ENCODE measurements around the gene NPAS3.

Gene NPAS3

DNA sequence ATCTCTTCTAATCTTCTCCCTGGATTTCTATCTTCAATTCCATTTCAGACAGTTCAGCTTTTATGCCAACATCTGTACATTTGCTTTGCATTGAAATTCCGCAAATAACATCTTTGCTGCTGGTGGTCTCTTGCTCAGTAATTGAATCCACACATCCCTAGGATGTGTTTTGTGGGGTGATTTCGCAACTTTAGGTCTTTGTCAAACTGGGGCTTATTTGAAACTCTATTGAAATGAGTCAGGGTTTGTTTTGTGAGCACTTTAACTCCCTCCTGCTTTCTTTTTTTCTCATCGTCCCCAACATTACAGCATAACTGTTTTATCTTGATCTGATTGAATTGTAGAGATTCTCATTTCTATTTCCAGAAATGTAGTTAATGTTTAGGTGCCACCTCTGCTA is 404.3 kb downstream of the NPAS3 start:
- DNase-seq, result no peak

DNA sequence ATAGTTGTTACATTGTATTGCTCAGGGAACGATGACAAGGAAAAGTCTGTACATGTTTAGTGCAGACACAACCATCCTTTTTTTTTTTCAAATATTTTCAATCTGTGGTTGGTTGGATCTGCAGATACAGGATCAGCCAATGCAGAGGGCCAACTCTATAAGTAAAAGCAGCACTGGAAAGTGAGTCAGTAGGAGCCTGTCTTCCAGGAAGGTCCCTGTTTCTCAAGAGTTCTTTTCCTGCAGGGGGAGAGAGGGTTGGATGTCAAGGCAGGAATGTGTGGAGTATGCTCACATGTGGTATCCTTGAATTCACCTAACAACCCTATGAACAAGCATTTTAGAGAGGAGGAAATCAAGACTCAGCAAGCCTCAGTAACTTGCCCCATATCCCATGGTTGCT is 409.1 kb downstream of the NPAS3 start:
- no peak for DNase-seq

DNA sequence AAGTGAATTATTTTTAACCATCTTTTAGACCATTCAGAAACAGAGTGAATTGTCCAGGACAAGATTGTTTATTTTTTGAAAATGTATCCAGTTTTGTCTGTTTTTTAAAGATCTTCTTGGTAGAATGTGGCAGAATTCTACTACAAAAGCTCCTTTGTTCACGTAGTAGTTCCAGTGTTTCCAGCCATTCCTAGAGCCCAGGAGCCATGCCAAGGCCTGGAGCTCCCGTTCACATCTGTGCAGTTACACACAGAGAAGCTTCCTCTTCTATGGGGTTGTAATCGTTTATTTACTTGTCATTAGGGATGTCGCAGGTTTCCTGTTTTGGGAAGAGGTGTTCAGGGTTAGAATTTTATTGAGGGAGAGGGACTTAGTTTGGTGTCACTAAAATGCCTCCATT is 409.8 kb downstream of the NPAS3 start:
- DNase-seq, result no peak

DNA sequence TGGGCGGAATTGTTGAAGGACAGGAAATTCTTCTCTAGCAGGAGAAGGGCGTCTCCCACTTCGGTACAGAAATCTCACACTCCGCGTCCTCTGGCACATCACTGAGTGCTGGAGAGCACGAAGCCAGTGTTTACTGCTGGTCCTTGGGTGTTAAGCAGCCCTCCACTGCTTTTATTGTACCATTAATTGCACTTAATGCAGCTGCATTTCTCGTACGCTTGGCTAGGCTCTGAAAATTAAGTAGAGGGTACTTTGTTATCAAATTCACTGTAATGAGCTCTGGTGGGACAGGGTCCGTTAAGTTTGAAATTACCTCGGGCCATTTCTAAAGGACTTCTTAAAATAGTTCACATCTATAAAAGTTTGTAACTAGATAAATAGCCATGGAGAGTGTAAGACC is 411.2 kb downstream of the NPAS3 start:
- no peak for DNase-seq

- DNase-seq, result no peak
These were observed 411.8 kb downstream of the NPAS3 start for GRCh38 chr14:33350366-33350990.

- no peak for DNase-seq
These were observed 414.1 kb downstream of the NPAS3 start for GRCh38 chr14:33352821-33353220.

- no peak for DNase-seq
These were observed 417.5 kb downstream of the NPAS3 start for GRCh38 chr14:33356181-33356580.

GRCh38 chr14:33357225-33358010 is 418.7 kb downstream of the NPAS3 start:
- DNase-seq, result no peak

- DNase-seq, result no peak
These were observed 420.7 kb downstream of the NPAS3 start for GRCh38 chr14:33359288-33359881.

DNA sequence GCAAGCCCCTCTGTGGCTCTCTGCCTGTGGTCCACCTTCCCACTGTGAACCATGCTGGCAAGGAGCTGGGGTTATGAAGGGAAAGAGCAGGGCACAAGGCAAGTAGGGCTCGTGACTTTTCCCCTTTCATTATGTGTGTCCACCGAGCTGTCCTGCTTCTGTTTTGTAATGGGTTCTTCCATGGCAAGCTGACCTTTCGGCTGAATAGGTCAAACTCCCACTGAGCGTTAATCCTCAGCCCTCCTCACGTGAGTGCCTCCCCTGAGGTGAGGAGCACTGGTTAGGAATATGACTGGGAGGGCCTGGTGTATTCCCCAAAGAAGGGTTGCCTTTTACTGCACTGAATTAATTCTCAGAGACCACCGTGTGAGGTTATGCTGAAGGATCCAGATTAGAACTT is 424.3 kb downstream of the NPAS3 start:
- no peak for DNase-seq

- DNase-seq, result no peak
These were observed 425.0 kb downstream of the NPAS3 start for GRCh38 chr14:33363682-33364081.

DNA sequence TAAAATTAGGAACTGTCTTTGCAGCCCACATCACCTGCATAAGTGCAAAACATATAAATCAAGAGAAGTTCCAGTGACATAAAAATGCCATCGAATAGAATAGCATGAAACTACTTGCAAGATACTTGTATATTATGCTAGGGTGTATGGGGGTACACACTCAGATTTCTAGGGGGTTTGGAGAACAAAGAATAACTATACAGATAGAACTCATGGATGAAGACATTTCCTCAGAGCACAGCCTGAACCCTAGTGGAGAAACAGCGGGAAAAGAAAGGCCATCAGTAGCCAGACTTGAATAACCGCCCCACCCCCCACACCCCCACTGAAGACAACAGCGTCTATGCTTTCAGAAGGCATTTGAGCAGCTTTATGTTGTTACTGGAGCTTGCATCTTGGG is 425.8 kb downstream of the NPAS3 start:
- DNase-seq, result no peak

DNA sequence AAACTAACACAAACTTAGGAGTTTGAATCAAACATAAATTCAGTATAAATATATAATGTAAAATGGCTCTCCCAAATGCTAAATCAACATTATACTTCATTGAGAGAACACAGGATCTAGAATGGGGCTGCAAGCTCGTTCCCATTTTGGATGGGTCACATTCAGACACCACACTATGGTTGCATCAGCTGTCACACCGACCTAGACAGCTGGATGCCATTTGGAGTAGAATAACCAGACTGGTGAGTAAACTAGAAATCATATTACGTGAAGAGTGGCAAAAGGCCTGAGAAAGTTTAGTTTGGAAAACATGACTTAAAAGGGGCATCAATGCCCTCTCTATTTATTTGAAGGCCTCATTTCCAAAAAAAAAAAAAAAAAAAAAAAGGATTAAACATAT is 430.4 kb downstream of the NPAS3 start:
- no peak for DNase-seq

DNA sequence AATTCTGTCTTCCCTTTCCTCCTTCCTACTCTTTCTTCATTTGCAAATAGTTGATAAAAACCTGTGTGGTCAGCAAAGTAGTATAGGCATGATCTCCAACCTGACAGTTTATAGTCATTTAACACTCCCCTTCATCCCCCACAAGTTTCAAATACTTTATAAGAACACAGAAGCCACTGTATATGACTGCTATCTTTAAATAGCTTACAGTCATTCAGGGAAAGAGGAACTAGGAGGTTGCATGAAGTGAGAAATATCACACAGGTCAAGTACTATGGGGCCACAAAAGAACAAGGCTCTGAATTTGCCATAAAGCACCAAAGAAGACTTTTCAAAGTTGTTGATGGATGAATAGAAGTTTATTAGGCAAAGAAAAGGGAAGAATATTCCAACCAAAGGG is 431.3 kb downstream of the NPAS3 start:
- no peak for DNase-seq

DNA sequence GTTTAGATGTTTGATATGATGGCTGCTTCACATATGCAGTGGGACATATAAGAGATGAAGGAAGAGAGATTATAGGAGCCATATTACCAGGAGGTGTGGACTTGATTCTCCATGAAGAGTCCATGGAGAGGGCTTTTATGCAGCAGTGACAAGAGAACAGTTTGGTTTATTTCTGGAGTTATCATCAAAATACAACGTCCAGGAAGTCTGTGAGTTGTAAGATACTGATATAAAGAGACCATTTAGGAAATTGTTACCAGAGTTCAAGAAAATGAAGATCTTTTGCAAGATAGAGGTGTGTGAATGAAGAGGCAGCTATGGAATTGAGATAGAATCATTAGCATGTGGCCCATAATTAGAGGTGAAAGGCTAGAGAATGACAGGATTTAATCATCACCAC is 431.7 kb downstream of the NPAS3 start:
- DNase-seq, result no peak

GRCh38 chr14:33375196-33375595 is 436.5 kb downstream of the NPAS3 start:
- DNase-seq, result no peak

DNA sequence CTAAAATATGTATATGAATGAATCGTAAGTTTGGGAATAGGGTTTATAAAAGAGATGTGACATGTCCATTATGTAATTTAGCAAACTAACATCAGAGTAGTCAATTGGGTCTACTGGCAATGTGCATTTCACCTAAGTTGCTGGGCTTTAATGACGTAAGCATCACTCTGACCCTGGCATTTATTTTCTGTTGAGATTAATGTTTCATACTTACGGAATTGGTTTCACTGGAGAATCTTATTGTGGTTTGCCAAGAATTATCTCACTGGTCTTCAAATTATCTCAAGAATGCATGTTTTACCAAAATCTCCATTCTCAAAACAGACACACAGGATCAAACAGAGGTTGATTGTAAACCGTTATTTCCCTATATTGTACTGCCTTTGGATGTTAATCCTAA is 437.1 kb downstream of the NPAS3 start:
- no peak for DNase-seq

GRCh38 chr14:33376510-33376909 is 437.8 kb downstream of the NPAS3 start:
- DNase-seq, result no peak

DNA sequence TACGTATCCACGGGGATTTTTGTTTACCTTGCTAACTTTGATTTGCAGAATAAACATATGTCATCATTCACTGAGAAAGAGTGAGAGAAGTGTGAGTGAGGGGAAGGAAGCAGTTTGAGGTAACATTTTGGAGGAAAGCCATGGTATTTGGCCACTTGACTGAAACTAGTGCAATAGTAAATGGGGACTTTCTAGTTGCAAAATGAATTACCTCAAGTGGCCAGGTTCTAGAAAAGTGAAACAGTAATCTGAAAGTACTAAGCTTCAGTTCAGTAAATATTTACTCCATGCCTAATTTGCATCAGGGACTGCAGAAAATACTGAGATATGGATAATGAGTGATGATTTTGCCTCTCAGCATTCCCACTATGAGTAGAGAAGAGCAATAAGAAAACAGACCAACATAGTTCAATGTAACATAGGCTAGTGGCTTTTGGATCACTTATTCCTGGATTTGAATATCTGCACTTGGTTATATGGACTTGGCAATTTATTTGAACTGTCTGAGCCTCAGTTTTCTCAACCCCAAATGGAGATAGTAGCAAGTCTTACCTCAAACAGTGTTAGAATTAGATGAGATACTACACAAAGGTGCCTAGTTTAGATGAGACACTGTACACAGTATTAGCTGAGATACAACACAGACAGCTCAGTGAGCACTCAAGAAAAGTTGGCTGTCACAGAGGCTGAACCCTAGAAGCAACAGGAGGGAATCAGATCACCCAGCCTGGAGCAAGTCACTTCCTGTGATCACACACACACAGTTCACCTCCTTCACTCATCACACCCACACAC is 439.1 kb downstream of the NPAS3 start:
- no peak for DNase-seq

DNA sequence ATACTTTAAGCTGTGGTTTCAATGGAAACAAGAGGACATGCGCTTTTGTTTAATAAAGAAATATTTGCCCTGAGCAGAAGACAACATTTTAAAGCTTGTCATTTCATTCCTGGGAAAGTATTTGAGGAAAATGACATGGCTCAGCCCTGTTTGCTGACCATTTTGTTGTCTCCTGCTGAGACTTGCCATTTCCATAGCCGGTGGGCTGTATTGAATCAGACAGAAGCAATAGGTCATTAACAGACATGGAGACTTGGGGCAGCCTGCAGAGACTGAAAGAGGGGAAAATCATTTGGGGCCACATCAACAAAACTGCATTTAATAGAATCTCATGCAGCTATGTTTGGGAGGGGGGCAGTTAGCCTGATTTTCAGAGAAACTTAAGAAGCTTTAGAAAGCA is 443.0 kb downstream of the NPAS3 start:
- no peak for DNase-seq

DNA sequence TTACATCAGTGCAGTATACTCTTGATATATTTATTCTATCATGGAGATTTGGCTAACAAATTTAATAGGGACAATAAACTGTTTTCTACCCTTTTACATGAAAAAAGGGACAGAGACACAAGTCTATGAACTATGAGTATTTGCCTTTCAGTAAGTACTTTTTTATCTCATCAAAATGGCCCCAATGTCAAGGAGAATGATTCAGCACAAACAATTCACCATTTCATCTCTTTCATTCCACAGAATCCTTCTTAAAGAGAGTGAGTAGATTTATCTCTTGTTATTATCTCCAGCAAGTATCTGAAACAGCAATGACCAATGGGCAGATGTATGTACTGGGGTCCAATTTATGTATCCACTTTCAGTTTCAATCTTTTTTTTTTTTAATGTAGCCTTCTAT is 447.5 kb downstream of the NPAS3 start:
- no peak for DNase-seq

DNA sequence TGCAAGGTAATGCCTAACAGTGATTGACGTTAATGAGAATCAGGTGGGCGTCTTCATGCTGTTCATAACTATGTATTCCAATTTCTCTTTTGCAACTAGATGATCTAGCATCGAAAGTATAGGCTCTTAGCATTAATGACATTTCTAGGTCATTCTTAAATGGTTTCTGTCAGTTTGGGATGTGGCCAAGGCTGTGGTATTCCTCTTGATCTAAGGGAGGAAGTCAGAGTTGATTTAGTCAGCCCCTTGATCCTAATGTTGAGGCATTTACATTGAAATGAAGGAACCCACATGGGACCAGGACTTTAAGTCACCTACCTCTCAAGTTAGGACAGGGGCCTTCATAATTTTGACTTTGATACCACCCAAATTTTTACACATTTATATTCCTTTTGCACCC is 448.1 kb downstream of the NPAS3 start:
- no peak for DNase-seq

DNA sequence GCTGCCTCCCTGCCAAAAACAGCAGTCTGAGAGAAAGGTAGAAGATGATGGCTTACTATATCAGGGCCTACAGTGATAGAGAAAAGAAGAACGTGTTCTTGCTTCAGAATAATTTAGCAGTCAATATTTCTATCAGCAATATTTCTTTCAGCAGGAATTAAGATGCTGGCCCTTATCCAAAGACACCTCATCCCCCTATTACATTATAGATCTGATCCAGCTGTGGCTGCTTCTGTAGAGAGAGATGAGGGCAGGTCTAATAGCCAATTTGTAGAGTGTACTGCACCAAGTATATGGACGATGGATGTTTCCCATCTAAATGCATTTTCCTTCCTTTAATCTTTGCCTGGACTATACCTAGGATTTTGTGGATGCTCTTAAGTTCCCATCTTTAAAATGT is 451.7 kb downstream of the NPAS3 start:
- DNase-seq, result no peak

Measured in stimulated activated CD4-positive, alpha-beta T cell treated with anti-CD3 and anti-CD28 coated beads, Interleukin-4, amount 100 ng/mL, for 4 hours (primary cell).